ENCODE data around the gene AURKA.

GRCh38 chr20:56424931-56425330 lies 32.9 kb upstream of the AURKA start:
- TF ChIP-seq CTCF (IDR thresholded peaks at IDR 0.05) (no peak), POLR2A (IDR thresholded peaks at IDR 0.05) (no peak)
